Ureter (tissue), 1 donor: Measurements from ENCODE around the gene ASPG. TPM values are rescaled to one million over a fixed set of nuclear protein-coding genes. Genes with fewer than 3 reads are reported as not detected.

Experiments
- DNase-seq: peaks from one replicate; pipeline ENCODE4 v3.0.0-alpha.2; 2020; ENCODE audit warnings: low spot score
- total RNA-seq: library from RNA; stranded (reverse); gene quantifications from one replicate; pipeline ENCODE4 v1.2.4, GENCODE V29; 2023
- donor health status: DM: yes; HTN: yes; CAD: no.

Gene ASPG
- total RNA-seq, 1 donor from 2014 or later: 6.4 TPM

- DNase-seq: no peak
Observed at GRCh38 chr14:104105071-104105821, 19.7 kb downstream of the ASPG start.

DNA sequence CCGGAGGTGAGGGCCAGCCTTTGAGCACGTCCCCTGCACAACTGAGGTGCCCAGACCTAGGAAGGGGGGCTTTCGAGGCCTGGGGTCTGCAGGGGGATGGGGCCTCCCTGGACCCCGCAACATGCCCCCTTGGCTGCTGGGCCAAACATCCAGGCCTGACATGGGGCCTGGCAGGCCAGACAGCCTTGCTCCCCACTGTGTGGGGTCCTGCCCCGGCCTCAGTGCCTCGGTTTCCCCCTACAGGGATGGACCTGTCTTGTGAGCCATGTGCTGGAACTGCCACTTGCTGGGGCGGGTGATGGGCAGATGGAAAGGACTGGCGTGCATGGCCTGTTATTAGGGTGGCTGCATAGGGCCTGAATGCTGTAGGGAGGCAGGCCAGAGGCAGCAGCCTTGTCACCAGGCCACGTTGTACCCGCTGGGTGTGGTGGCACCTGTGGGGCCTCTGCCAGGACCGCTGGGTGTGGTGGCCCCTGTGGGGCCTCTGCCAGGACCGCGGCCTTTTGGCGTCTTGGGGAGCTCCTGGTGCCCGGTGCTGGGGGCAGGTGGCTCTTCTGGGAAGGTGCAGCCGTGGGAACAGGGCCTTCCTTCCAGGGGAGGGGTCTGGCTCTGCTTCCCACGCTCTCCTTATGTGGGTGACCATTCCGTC lies 20.4 kb downstream of the ASPG start:
- no peak for DNase-seq

DNA sequence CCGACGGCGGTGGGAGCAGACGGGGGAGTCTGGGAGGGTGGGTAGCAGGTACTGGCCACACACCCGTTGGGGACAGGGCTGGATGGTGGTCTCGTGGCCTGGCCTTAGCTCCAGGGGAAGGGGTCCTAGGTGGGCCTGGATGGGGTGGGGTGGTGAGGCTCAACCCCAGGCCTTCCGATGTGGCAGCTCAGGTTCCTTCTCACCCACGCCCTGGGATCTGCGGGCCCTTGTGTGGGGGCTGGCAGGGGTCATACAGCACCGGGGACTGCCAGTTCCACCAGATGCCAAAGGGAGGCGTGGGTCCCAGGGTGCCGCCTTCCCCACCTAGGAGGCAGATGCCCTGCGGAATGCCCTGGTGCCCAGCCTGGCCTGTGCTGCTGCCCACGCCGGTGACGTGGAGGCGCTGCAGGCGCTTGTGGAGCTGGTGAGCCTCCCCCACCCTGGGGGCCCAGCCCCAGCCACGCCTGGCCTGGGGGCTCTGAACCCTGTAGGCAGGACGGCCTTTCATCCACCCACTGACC lies 21.0 kb downstream of the ASPG start:
- no peak for DNase-seq

- no peak for DNase-seq
Observed at GRCh38 chr14:104107101-104107581, 21.6 kb downstream of the ASPG start.

DNA sequence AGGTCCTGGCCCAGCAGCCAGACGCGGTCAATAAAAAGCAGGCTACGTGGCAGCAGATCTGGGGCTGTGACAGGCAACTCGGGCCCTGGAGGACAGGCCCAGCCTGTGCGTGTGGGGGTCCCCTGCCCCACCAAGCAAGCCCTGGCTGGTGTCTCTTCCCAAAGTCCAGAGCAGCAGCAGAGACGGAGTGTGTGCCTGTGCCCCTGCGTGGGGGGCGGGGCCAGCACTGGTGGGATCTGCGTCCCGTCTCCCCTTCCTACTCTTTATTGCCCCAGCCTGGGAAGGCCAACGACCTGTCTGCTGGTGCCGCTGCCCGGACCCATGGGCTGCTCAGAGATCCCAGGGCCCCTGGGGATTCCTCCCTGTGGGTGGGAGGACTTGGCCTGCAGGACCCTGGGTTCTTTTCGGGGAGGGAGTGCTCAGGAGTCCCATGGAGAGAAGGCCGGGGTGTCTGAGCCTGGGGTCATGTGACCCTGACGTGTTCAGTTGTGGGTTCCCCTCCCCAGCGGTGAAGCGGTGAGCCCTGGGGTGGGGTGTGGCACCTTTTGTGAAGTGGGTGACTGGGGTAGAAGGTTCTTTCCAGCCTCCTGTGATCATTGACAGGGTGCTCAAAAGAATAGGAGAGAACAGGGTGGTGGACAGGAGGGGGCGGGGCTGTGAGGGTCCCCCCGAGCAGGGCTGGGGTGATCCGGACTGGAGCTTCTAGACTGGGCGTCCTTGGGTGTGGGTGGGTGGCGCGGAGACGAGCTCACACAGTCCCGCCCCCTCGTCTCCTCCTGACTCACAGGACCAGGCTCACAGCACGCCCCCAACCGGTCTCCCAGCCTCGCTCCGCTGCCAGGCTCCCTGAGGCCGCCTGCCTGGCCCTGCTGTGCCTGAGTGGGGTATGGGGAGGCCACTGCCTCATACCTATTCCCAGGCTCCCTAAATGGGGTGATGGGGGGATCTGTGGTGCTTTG lies 22.4 kb downstream of the ASPG start:
- DNase-seq: no peak

DNA sequence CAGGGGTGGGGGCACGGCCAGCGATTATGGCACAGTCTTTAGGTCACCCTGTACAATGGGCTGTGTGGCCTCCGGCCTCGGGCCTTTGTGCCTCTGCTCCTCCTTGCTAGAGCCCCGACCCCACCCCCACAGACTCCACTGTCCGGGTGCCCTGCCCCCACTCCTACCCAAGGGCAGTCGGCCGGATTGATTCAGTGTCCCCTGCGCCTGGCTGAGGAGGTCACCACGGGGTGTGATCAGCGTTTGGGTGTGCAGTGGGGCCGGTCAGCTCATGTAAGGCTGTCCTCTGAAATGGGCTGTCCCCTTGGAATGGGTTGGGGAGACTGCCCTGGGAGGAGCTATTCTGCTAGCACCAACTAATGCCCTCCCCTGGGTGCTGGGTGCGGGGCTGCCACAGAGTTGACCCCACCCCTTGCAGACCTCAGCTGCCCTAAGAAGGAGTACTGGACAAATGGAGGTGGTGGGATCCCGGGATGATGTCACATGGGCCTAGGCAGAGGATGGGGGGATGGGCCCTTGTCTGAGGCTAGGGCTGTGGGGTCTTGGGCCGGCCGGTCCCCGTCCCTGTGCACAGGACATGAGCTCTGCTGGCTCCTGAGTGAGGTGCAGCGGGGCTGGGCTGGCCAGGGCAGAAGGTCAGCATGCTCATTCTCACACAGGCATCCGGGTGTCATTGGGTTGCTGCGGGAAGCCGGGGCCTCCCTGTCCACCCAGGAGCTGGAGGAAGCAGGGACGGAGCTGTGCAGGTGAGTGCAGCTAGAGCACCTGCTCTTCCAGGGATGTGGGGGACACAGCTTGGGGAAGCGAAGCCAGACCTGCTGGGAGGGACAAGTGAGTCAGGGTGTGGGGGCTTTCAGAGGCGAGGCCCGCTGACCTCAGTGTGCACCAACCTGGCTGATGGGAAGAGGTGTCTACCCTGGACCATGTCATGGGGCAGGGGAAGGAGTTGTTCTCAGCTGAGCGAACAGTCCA lies 23.4 kb downstream of the ASPG start:
- no peak for DNase-seq

GRCh38 chr14:104109731-104110361 lies 24.3 kb downstream of the ASPG start:
- no peak for DNase-seq

DNA sequence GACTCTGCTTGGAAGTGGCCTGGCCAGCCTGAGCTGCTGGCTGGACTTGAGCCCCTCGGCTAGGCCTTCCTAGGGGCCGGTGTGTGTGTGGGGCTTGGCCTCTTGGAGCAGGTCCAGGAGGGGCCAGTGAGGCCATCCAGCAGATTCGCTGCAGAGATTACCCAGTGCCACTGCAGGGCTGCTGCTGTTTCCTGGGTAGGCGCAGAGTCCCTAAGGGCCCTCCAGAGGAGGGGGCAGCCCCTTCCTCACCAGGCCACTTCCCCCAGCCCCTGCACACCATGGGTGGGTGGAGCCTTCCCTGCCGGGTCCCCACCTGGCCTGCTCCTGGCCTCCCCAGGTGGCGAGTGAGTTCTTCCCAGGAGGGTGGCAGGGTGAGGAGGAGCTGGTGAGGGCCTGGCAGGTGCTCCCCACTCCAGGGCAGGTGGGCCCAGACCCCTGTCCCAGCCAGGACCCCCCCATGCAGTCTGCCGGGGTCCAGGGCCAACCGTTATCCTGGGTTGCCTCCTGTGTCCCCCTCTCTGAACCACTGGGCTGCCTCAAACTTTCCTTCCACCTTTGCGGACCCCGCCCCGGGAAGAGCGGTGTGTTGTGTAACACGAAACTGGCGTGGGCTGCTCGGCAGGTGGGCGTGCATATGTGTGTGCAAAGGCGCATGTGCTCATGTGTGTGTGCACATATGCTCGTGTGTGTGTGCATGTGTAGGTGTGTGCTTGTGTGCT lies 25.1 kb downstream of the ASPG start:
- DNase-seq: no peak

- no peak for DNase-seq
Observed at GRCh38 chr14:104111301-104112112, 26.0 kb downstream of the ASPG start.

DNA sequence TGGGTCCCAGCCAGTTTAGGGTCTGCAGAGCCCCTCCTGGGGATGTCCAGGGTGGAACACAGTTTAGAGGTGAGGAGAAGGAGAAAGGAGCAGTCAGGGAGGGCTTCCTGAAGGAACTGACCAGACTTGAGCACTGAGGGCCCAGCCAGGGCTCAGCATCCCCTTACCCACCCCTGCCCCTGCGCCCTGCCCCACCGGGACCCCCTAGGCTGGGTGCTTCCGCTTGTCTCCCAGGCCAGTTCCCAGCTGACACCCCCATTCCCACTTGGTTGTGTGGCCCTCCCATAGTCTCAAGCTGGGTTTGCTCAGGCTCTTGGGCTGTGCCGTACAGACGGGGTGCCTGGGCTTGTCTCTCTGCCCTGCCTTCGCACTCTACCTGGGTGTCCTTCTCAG lies 26.6 kb downstream of the ASPG start:
- DNase-seq: no peak

DNA sequence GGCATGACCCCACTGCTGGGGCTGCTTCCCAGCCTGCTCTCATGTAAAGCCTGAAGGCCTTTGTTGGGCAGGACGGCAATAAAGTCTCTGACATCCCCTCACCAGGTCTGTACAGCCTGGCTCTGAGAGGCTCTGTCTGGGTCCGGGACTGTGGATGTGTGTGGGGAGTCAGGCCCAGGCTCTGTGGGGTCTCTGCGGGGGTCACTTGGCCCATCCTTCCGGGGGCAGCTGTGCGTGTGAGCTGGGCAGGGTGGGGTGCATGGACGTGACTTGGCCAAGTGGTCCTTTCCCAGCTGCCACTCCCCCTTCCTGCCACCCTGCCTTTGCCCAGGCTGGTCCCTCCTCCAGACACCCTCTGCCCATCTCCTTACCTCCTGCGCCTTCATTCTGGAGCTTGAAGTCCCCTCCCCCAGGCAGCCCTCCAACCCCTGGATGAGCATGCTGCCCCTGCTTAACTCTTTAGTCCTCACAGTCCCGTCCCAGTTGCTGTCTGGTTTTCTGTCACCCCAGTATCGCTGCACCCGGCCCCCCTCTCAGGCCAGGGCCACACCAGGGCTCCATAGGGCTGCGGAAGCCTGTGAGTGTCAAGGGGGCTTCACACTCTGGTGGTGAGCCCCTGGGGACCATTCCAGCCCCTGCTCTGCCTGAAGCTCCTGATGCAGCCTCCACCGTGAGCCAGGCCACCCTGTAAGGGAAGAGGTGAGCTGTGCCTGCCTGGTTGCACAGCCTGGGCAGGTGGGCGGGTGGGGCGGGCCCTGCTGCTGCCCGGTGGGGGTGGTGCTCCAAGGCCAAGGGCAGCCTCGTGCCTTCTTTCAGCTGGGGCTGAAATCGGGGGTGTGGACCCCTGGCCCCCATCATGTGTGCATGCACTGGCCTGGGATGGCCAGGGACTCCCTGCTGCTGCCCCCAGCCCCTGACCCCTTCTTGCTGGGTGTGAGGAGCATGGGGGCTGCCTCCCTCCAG lies 27.4 kb downstream of the ASPG start:
- no peak for DNase-seq

- no peak for DNase-seq
Observed at GRCh38 chr14:104113631-104114420, 28.3 kb downstream of the ASPG start.

DNA sequence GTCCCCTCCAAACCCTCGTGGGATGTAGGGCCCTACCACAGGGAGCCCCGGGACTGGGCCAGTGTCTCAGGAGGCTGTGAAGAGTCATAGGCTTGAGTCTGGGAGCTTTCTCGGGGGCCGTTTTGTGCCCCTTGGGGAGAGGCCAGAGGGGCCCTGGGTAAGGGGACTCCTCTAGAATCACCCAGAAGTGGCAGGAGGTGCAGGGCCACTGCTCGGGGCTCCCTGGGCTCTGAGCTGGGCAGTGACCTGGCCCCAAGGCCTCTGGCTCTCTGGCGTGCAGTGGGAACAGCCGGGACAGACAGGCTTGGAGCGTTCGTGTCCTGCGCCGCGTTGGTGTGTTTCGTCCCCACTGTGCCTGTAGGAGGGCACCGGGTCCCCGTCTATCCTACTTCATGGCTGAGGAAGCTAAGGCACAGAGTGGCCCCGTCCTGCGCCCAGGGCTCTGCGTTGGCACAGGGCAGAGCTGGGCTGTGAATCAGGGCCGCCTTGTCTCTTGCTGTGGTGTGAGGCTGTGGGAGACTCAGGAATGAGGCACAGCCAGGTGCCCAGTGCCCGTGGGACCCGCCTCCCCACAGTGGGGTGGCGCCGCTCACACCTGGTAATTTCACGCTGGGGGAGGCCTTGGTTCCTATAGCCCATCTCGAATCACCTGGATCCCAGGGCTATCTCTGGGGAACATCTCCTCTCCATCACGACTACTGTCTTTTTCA lies 29.1 kb downstream of the ASPG start:
- no peak for DNase-seq

DNA sequence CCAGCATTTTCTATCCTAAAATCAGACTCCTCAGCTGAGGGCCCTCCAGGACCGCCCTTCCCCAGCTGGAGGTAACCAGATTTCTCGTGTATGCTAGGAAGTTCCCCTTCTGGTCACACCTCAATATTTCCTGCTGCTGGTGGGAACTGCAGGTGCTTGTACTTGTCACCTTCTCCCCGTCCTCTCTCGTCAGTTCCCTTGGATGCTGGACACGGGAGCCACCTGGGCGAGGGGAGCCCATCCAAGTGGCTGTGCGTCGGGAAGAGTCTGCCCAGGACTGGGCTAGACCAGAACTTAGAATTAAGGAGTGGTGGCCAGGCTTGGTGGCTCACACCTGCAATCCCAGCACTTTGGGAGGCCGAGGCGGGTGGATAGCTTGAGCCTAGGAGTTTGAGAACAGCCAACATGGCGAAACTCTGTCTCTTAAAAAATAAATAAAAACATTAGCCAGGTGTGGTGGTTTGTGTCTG lies 29.7 kb downstream of the ASPG start:
- no peak for DNase-seq

DNA sequence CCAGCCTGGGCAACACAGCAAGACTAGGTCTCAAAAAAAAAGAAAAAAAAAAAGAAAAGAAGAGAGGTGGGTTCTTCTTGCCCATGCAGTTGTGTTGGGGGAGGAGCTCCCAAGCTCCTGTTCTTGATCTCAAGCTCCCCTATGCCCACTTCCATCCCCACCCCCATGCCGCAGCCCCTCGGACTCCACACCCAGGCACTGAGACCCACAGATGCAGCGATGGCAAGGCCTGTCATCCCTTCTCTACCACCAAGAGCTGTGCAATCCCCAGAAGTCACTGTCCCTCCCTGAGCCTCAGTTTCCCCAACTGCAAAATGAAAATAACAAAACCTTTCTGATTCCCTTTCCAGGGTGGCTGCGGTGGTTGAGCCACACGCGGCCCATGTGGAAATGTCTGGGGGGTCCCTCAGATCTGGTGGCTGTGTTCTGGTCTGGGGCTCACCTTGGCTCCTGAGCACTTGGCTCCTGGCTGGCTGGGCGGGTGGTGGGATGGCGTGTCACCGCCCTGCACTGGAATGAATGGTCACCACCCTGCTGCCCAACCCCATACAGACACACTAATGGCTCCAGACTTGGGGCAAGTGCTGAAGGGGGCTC lies 30.3 kb downstream of the ASPG start:
- DNase-seq: no peak
